Anterior cingulate cortex (tissue), 58 donors: ENCODE results near the gene CSMD2.

Experiments
- DNase-seq, 58 donors: peaks; one replicate each; lab custom pipeline; 2025; lab: John Stamatoyannopoulos, UW

Gene CSMD2

GRCh38 chr1:34162852-34163766, 1.9 kb downstream of the CSMD2 start:
- peak in 57 of 58 donors; percentile 37 to 91 (median 73) for DNase-seq

GRCh38 chr1:34156739-34157138, 8.3 kb downstream of the CSMD2 start:
- DNase-seq: no peak

- DNase-seq: no peak
Measured at GRCh38 chr1:34155860-34156259, 9.2 kb downstream of the CSMD2 start.

GRCh38 chr1:34153246-34153645, 11.8 kb downstream of the CSMD2 start:
- no peak for DNase-seq

GRCh38 chr1:34149501-34149900, 15.5 kb downstream of the CSMD2 start:
- no peak for DNase-seq

GRCh38 chr1:34147301-34147700, 17.7 kb downstream of the CSMD2 start:
- no peak for DNase-seq

GRCh38 chr1:34144766-34145165, 20.3 kb downstream of the CSMD2 start:
- DNase-seq: peak in 2 of 58 donors; percentile 7

GRCh38 chr1:34143975-34144374, 21.1 kb downstream of the CSMD2 start:
- no peak for DNase-seq

- no peak for DNase-seq
Measured at GRCh38 chr1:34140011-34140676, 24.9 kb downstream of the CSMD2 start.

- DNase-seq: no peak
Measured at GRCh38 chr1:34137411-34137810, 27.6 kb downstream of the CSMD2 start.

- no peak for DNase-seq
Measured at GRCh38 chr1:34132161-34132420, 32.9 kb downstream of the CSMD2 start.

- no peak for DNase-seq
Measured at GRCh38 chr1:34131396-34132160, 33.5 kb downstream of the CSMD2 start.

- no peak for DNase-seq
Measured at GRCh38 chr1:34130306-34130705, 34.7 kb downstream of the CSMD2 start.

GRCh38 chr1:34129630-34130029, 35.4 kb downstream of the CSMD2 start:
- DNase-seq: peak in 2 of 58 donors; percentile 2 to 6

GRCh38 chr1:34128186-34128889, 36.7 kb downstream of the CSMD2 start:
- no peak for DNase-seq

GRCh38 chr1:34127006-34128000, 37.7 kb downstream of the CSMD2 start:
- no peak for DNase-seq

- DNase-seq: no peak
Measured at GRCh38 chr1:34126486-34126885, 38.5 kb downstream of the CSMD2 start.

GRCh38 chr1:34125721-34126380, 39.2 kb downstream of the CSMD2 start:
- DNase-seq: no peak
